NT2/D1 (cell line): ENCODE data around the gene PPHLN1.

Experiments
- SUZ12 ChIP-seq: IDR thresholded peaks from 2 replicates; pipeline ENCODE4 v1.6.1; 2011; ENCODE audit not compliant: insufficient read length, insufficient read depth; ENCODE audit errors: extremely low read depth
- YY1 ChIP-seq: IDR thresholded peaks from 2 replicates; pipeline ENCODE4 v1.6.1; 2011; ENCODE audit not compliant: insufficient read length, insufficient read depth
- ZNF274 ChIP-seq: IDR thresholded peaks from 2 replicates; pipeline ENCODE4 v1.6.1; 2011; ENCODE audit warnings: mild to moderate bottlenecking, low read depth, low read length

- TF ChIP-seq ZNF274 (no peak), YY1 (no peak), SUZ12 (no peak)
Measured at GRCh38 chr12:42326541-42327226, 717 bp downstream of the PPHLN1 start.
